ENCODE data around the gene ITCH.
"Not testable (repeated sequence)": the region's sequence is repeated elsewhere in the genome, so short reads cannot be mapped to it uniquely, and the experiment has no call there.

ITCH gene

DNA sequence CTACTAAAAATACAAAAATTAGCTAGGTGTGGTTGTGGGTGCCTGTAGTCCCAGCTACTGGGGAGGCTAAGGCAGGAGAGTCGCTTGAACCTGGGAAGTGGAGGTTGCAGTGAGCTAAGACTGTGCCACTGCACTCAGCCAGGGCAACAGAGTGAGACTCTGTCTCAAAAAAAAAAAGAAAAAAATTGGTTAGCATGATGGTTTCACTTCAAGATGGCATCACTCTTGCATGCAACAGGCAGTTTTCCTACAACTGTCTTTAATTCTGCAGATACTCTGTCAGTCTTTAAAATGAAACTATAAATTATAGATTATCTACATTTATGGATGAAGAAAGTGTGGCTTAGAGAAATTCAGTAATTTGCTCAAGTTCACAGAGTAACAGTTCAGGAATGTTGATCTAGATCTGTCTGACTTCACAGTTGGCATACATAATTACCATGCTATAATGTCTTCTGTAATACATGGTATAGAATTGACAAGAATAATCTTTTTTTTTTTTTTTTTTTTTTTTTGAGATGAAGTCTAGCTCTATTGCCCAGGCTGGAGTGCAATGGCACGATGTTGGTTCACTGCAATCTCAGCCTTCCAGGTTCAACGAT, 27.0 kb downstream of the ITCH start:
- Histone ChIP-seq H3K27me3 (no peaks in the 10 kb centered on the region), H3K36me3 (peaks cover 7 to 18% (median 8%) of the 10 kb centered on the region in 3 donors), H3K27ac (no peak overlapping the region), H3K9me3 (no peaks in the 10 kb centered on the region), H3K4me3 (no peak overlapping the region), H3K4me1 (peaks cover 0 to 53% (median 17%) of the 10 kb centered on the region in 4 donors)
- no peak for TF ChIP-seq CTCF (IDR thresholded peaks at IDR 0.05)
- intact Hi-C loops (cut with DNase I; ENCODE audit: low total_unique reads), result no loop called here
- no peak for DNase-seq

DNA sequence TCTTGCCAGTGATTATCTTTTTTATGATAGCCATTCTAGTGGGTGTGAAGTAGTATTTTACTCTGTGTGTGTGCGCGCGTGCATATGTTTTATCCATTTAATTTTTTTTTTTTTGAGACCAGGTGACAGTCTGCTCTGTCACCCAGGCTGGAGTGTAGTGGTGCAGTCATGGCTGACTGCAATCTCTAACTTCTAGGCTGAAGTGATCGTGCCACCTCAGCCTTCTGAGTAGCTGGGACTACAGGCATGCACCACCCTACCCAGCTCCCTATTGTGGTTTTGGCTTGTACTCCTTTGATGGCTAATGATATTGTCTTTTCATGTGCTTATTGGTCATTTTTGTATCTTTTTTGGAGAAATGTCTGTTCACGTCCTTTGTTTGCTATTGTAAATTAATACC, 33.3 kb downstream of the ITCH start:
- H3K27ac ChIP-seq, result no peak overlapping the region
- TF ChIP-seq CTCF (IDR thresholded peaks at IDR 0.05), result no peak
- H3K9me3 ChIP-seq, result no peaks in the 10 kb centered on the region
- DNase-seq, result no peak
- peaks cover 0 to 6% (median 1%) of the 10 kb centered on the region in 4 donors for H3K4me1 ChIP-seq
- no peak overlapping the region for H3K4me3 ChIP-seq
- H3K36me3 ChIP-seq, result peaks cover 7 to 23% (median 20%) of the 10 kb centered on the region in 3 donors
- intact Hi-C loops (cut with DNase I; ENCODE audit: low total_unique reads), result no loop called here
- H3K27me3 ChIP-seq, result no peaks in the 10 kb centered on the region

GRCh38 chr20:34397096-34397495, 34.0 kb downstream of the ITCH start:
- no peak for DNase-seq
- Histone ChIP-seq H3K9me3 (no peaks in the 10 kb centered on the region), H3K4me1 (peaks cover 0 to 7% (median 2%) of the 10 kb centered on the region in 4 donors), H3K4me3 (no peak overlapping the region), H3K27me3 (no peaks in the 10 kb centered on the region), H3K36me3 (peaks cover 7 to 23% (median 20%) of the 10 kb centered on the region in 3 donors), H3K27ac (no peak overlapping the region)
- intact Hi-C loops (cut with DNase I; ENCODE audit: low total_unique reads), result no loop called here
- TF ChIP-seq CTCF (IDR thresholded peaks at IDR 0.05), result no peak

- H3K27ac ChIP-seq; H3K9me3 ChIP-seq; DNase-seq; H3K27me3 ChIP-seq; H3K4me3 ChIP-seq; intact Hi-C loops (cut with DNase I; ENCODE audit: low total_unique reads): not testable (repeated sequence)
- peaks cover 0 to 11% (median 0%) of the 10 kb centered on the region in 3 donors for H3K36me3 ChIP-seq
- H3K4me1 ChIP-seq, result peaks cover 0 to 16% (median 4%) of the 10 kb centered on the region in 4 donors
Measured at GRCh38 chr20:34400776-34401175, 37.7 kb downstream of the ITCH start.

- peaks cover 0 to 10% (median 0%) of the 10 kb centered on the region in 3 donors for H3K36me3 ChIP-seq
- no peaks in the 10 kb centered on the region for H3K27me3 ChIP-seq
- H3K9me3 ChIP-seq, result no peaks in the 10 kb centered on the region
- no peak for TF ChIP-seq CTCF (IDR thresholded peaks at IDR 0.05)
- DNase-seq, result no peak
- H3K27ac ChIP-seq, result no peak overlapping the region
- intact Hi-C loops (cut with DNase I; ENCODE audit: low total_unique reads), result no loop called here
- H3K4me1 ChIP-seq, result peaks cover 0 to 14% (median 3%) of the 10 kb centered on the region in 4 donors
- H3K4me3 ChIP-seq, result no peak overlapping the region
Measured at GRCh38 chr20:34401741-34402455, 38.8 kb downstream of the ITCH start.

DNA sequence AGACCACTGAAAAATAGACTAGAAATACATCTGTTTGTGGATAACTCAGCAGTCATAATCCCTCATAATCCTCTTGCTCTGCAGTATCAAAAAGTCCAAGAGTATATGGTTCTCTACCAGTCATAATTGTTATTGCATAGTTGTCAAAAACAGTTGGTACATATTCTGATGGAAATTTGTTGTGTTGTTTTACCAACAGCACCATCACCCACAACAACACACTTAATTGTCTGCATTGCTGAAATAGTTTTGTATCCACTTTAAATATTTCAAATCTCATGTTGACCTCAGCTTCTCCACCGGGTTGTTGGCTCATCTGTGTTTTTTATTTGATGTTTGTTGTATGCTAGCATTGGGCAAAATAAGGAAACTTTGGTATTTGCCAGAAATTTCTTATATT, 39.4 kb downstream of the ITCH start:
- no peaks in the 10 kb centered on the region for H3K27me3 ChIP-seq
- no peaks in the 10 kb centered on the region for H3K9me3 ChIP-seq
- H3K27ac ChIP-seq, result no peak overlapping the region
- H3K36me3 ChIP-seq, result peaks cover 0 to 5% (median 0%) of the 10 kb centered on the region in 3 donors
- DNase-seq, result no peak
- H3K4me3 ChIP-seq, result no peak overlapping the region
- TF ChIP-seq CTCF (IDR thresholded peaks at IDR 0.05), result no peak
- intact Hi-C loops (cut with DNase I; ENCODE audit: low total_unique reads), result no loop called here
- peaks cover 0 to 11% (median 3%) of the 10 kb centered on the region in 4 donors for H3K4me1 ChIP-seq

All from tibial artery (tissue), 4 donors.